ENCODE measurements around the gene SRPRB.

SRPRB gene

DNA sequence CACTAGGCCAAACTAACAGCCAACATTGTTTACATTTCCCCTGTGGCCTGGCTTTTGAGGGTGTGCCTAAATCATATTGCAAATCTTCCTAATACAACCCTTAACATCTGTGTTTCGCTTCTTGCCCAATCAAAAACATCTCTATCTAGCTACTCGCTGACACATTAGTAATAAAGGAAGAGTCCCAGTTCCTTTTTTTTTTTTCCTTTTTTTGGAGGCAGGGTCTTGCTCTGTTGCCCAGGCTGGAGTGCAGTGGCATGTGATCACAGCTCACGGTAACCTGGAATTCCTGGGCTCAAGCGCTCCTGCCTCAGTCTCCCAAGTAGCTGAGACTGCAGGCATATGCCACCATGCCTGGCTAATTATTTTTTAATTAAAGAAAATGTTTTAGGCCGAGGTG, 2.1 kb upstream of the SRPRB start:
- H3K27ac Mint-ChIP-seq = no peak overlapping the region
- no peak for ATAC-seq
- no peaks in the 10 kb centered on the region for H3K9me3 Mint-ChIP-seq
- no peak overlapping the region for H3K4me3 Mint-ChIP-seq
- no peaks in the 10 kb centered on the region for H3K27me3 Mint-ChIP-seq
- H3K4me1 Mint-ChIP-seq = peaks cover 14% of the 10 kb centered on the region
- H3K36me3 Mint-ChIP-seq = no peaks in the 10 kb centered on the region

DNA sequence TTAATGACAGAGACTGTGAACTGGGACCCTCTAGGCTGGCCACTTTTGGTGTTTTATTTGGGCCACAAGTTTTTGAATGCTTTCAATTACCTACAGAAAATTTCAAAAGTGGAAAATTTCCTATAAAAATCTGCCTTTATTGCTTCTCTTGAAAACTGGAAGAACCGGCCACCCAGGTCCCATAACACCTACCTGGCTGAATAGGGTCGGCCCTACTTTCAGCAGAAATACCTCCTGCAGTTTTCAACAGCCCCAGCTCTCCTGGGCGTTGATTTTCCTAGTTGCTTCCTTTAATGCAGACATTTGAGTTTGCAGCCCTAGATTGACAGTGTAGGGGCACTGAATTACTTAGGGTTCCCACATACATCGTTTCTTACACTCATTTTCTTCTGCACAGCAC, 719 bp upstream of the SRPRB start:
- H3K36me3 Mint-ChIP-seq = peaks cover 7% of the 10 kb centered on the region
- H3K27me3 Mint-ChIP-seq = no peaks in the 10 kb centered on the region
- no peaks in the 10 kb centered on the region for H3K9me3 Mint-ChIP-seq
- ATAC-seq = no peak
- H3K4me1 Mint-ChIP-seq = peaks cover 14% of the 10 kb centered on the region
- peak overlapping the region; percentile 99 for H3K27ac Mint-ChIP-seq
- peak overlapping the region; percentile 99 for H3K4me3 Mint-ChIP-seq

GRCh38 chr3:133805384-133805701, 272 bp upstream of the SRPRB start:
- Mint-ChIP-seq H3K9me3 (no peaks in the 10 kb centered on the region), H3K4me3 (peak overlapping the region; percentile 99), H3K36me3 (peaks cover 11% of the 10 kb centered on the region), H3K27me3 (no peaks in the 10 kb centered on the region), H3K27ac (peak overlapping the region; percentile 99), H3K4me1 (peaks cover 14% of the 10 kb centered on the region)
- no peak for ATAC-seq

DNA sequence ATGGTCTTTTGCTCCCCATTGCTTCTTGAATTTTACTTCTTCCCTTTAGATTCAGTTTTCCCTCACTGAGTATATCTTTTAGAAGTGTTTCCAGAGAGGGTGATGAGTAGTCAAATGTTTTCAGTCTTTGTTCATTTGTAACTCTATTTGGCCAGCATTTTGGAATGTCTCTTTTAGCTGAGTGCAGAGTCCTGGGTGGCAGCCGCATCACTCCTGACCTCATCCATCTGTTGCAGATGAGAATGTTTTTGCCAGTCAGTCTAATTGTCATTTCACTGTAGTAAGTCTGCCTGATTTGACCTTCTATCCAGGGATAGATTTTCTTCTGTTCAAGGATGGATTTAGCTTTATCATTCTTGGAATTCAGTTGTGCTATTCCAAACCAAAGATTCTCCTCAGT, 7.3 kb downstream of the SRPRB start:
- no peak for ATAC-seq
- no peaks in the 10 kb centered on the region for H3K27me3 Mint-ChIP-seq
- H3K4me3 Mint-ChIP-seq = no peak overlapping the region
- peak overlapping the region; percentile 11 for H3K27ac Mint-ChIP-seq
- H3K4me1 Mint-ChIP-seq = peaks cover 12% of the 10 kb centered on the region
- H3K36me3 Mint-ChIP-seq = peaks cover 49% of the 10 kb centered on the region
- H3K9me3 Mint-ChIP-seq = no peaks in the 10 kb centered on the region

- ATAC-seq = no peak
- Mint-ChIP-seq H3K4me3 (no peak overlapping the region), H3K27ac (no peak overlapping the region), H3K27me3 (no peaks in the 10 kb centered on the region), H3K9me3 (no peaks in the 10 kb centered on the region), H3K36me3 (peaks cover 50% of the 10 kb centered on the region), H3K4me1 (peaks cover 12% of the 10 kb centered on the region)
Measured at GRCh38 chr3:133815386-133815785, 9.8 kb downstream of the SRPRB start.

DNA sequence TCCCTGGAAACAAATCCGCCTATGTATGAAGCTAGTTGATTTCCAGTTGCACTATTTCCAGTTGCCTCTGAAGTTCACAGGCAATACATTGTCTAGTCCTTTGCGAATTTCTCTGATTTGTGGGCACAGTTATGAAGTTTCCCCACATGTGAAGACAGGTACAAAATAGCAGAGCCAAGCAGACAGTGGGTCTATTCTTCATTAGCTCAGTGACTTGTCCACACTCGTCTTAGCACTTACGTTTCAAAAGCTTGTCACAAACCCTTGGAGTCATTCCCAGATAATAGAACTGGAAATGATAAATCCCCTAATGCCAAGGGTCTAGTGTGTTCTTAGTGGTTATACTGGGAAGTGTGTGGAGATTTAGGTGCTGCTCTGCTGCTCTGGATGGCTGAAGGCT, 14.5 kb downstream of the SRPRB start:
- peaks cover 59% of the 10 kb centered on the region for H3K36me3 Mint-ChIP-seq
- H3K27ac Mint-ChIP-seq = no peak overlapping the region
- no peaks in the 10 kb centered on the region for H3K9me3 Mint-ChIP-seq
- no peak overlapping the region for H3K4me3 Mint-ChIP-seq
- H3K27me3 Mint-ChIP-seq = no peaks in the 10 kb centered on the region
- ATAC-seq = no peak
- H3K4me1 Mint-ChIP-seq = no peaks in the 10 kb centered on the region

- Mint-ChIP-seq H3K4me1 (no peaks in the 10 kb centered on the region), H3K4me3 (no peak overlapping the region), H3K9me3 (no peaks in the 10 kb centered on the region), H3K27me3 (no peaks in the 10 kb centered on the region), H3K36me3 (peaks cover 64% of the 10 kb centered on the region), H3K27ac (no peak overlapping the region)
- ATAC-seq = no peak
Measured at GRCh38 chr3:133820889-133821675, 15.5 kb downstream of the SRPRB start.

- Mint-ChIP-seq H3K4me1 (no peaks in the 10 kb centered on the region), H3K36me3 (peaks cover 64% of the 10 kb centered on the region), H3K27ac (no peak overlapping the region), H3K27me3 (no peaks in the 10 kb centered on the region), H3K9me3 (no peaks in the 10 kb centered on the region), H3K4me3 (no peak overlapping the region)
- no peak for ATAC-seq
Measured at GRCh38 chr3:133821767-133822638, 16.4 kb downstream of the SRPRB start.

- no peak overlapping the region for H3K4me3 Mint-ChIP-seq
- H3K4me1 Mint-ChIP-seq = no peaks in the 10 kb centered on the region
- no peaks in the 10 kb centered on the region for H3K9me3 Mint-ChIP-seq
- ATAC-seq = no peak
- H3K27ac Mint-ChIP-seq = no peak overlapping the region
- H3K27me3 Mint-ChIP-seq = no peaks in the 10 kb centered on the region
- peaks cover 51% of the 10 kb centered on the region for H3K36me3 Mint-ChIP-seq
Measured at GRCh38 chr3:133824961-133825485, 19.4 kb downstream of the SRPRB start.

- H3K36me3 Mint-ChIP-seq = peaks cover 40% of the 10 kb centered on the region
- no peak overlapping the region for H3K27ac Mint-ChIP-seq
- no peaks in the 10 kb centered on the region for H3K4me1 Mint-ChIP-seq
- peak; percentile 37 for ATAC-seq
- H3K9me3 Mint-ChIP-seq = no peaks in the 10 kb centered on the region
- no peaks in the 10 kb centered on the region for H3K27me3 Mint-ChIP-seq
- no peak overlapping the region for H3K4me3 Mint-ChIP-seq
Measured at GRCh38 chr3:133825969-133826727, 20.5 kb downstream of the SRPRB start.

GRCh38 chr3:133827136-133827535, 21.5 kb downstream of the SRPRB start:
- Mint-ChIP-seq H3K9me3 (no peaks in the 10 kb centered on the region), H3K27me3 (no peaks in the 10 kb centered on the region), H3K4me1 (no peaks in the 10 kb centered on the region), H3K36me3 (peaks cover 34% of the 10 kb centered on the region), H3K4me3 (no peak overlapping the region), H3K27ac (no peak overlapping the region)
- ATAC-seq = no peak

- Mint-ChIP-seq H3K27ac (no peak overlapping the region), H3K4me1 (no peaks in the 10 kb centered on the region), H3K4me3 (no peak overlapping the region), H3K36me3 (peaks cover 28% of the 10 kb centered on the region), H3K9me3 (no peaks in the 10 kb centered on the region), H3K27me3 (no peaks in the 10 kb centered on the region)
- no peak for ATAC-seq
Measured at GRCh38 chr3:133827684-133828083, 22.1 kb downstream of the SRPRB start.

GRCh38 chr3:133828576-133829309, 23.1 kb downstream of the SRPRB start:
- no peaks in the 10 kb centered on the region for H3K4me1 Mint-ChIP-seq
- H3K9me3 Mint-ChIP-seq = no peaks in the 10 kb centered on the region
- H3K27me3 Mint-ChIP-seq = no peaks in the 10 kb centered on the region
- no peak overlapping the region for H3K27ac Mint-ChIP-seq
- ATAC-seq = no peak
- peaks cover 18% of the 10 kb centered on the region for H3K36me3 Mint-ChIP-seq
- H3K4me3 Mint-ChIP-seq = no peak overlapping the region

- Mint-ChIP-seq H3K4me1 (no peaks in the 10 kb centered on the region), H3K27ac (no peak overlapping the region), H3K36me3 (peaks cover 12% of the 10 kb centered on the region), H3K4me3 (no peak overlapping the region), H3K27me3 (no peaks in the 10 kb centered on the region), H3K9me3 (no peaks in the 10 kb centered on the region)
- no peak for ATAC-seq
Measured at GRCh38 chr3:133829310-133829707, 23.7 kb downstream of the SRPRB start.

GRCh38 chr3:133830071-133830470, 24.5 kb downstream of the SRPRB start:
- Mint-ChIP-seq H3K27ac (no peak overlapping the region), H3K4me3 (no peak overlapping the region), H3K9me3 (no peaks in the 10 kb centered on the region), H3K4me1 (no peaks in the 10 kb centered on the region), H3K27me3 (no peaks in the 10 kb centered on the region), H3K36me3 (peaks cover 9% of the 10 kb centered on the region)
- ATAC-seq = no peak
